ENCODE data around the gene HERC2. TPM values are rescaled to one million over a fixed set of nuclear protein-coding genes. Genes with fewer than 3 reads are reported as not detected.

The HERC2 gene
- total RNA-seq, 1 experiment from 2014 or later: 69.7 TPM

DNA sequence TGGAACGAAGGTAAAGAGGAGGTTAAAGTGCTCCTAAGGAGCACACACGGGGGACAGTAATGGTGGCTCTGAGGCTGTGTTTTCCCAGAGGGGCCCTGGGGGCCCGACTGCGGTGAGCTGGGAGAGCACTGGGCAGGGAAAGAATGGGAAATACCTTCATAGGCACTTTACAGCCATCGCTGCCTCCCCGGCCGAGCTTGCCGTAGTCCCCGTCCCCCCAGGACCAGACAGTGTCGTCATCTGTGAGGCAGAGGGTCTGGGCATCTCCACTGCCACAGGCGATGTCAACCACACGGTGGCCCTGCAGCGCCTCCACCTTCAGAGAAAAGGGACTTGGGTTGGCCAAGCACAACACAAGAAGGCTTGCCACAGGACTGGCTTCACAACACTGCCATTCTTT lies 190.0 kb downstream of the HERC2 start:
- BruUV-seq (replicated peaks): no TSS peak
- Histone ChIP-seq H3K9me3 (ENCODE audit: control insufficient read depth, insufficient read depth, low read depth, low read length) (no peaks in the 10 kb centered on the region), H3K27ac (ENCODE audit: low read length) (no peak overlapping the region), H3K4me1 (ENCODE audit: control insufficient read depth, insufficient read depth, low read length) (no peaks in the 10 kb centered on the region), H3K36me3 (ENCODE audit: control insufficient read depth, insufficient read depth, low read length) (peaks cover 7% of the 10 kb centered on the region), H3K4me3 (ENCODE audit: low read depth in 2 of 2, low read length in 2 of 2) (no peak overlapping the region), H3K27me3 (ENCODE audit: control insufficient read depth, insufficient read depth, low read length) (no peaks in the 10 kb centered on the region)
- DNase-seq (ENCODE audit: low read depth, low spot score): no peak
- in situ Hi-C loops (cut with HindIII; ENCODE audit: low pct_unique_long_range_greater_than_20kb, low sequenced_read_pairs): no loop called here
- ChIA-PET CTCF (no interaction called here), POLR2A (no interaction called here)
- intact Hi-C loops (cut with micrococcal nuclease; ENCODE audit: unreplicated experiment): no loop called here
- ATAC-seq: no peak
- TF ChIP-seq, protein P1, sequence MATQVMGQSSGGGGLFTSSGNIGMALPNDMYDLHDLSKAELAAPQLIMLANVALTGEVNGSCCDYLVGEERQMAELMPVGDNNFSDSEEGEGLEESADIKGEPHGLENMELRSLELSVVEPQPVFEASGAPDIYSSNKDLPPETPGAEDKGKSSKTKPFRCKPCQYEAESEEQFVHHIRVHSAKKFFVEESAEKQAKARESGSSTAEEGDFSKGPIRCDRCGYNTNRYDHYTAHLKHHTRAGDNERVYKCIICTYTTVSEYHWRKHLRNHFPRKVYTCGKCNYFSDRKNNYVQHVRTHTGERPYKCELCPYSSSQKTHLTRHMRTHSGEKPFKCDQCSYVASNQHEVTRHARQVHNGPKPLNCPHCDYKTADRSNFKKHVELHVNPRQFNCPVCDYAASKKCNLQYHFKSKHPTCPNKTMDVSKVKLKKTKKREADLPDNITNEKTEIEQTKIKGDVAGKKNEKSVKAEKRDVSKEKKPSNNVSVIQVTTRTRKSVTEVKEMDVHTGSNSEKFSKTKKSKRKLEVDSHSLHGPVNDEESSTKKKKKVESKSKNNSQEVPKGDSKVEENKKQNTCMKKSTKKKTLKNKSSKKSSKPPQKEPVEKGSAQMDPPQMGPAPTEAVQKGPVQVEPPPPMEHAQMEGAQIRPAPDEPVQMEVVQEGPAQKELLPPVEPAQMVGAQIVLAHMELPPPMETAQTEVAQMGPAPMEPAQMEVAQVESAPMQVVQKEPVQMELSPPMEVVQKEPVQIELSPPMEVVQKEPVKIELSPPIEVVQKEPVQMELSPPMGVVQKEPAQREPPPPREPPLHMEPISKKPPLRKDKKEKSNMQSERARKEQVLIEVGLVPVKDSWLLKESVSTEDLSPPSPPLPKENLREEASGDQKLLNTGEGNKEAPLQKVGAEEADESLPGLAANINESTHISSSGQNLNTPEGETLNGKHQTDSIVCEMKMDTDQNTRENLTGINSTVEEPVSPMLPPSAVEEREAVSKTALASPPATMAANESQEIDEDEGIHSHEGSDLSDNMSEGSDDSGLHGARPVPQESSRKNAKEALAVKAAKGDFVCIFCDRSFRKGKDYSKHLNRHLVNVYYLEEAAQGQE (IDR thresholded peaks at IDR 0.05; ENCODE audit: insufficient read depth in 1 of 2, low read depth in 2 of 2, low read length in 1 of 2): no peak
- TF ChIP-seq SIN3A (IDR thresholded peaks at IDR 0.05; ENCODE audit: borderline replicate concordance, insufficient read depth, low read depth, low read length) (no peak), POLR2AphosphoS5 (IDR thresholded peaks at IDR 0.05; ENCODE audit: low read depth, low read length) (no peak), TCF7L2 (IDR thresholded peaks at IDR 0.05; ENCODE audit: low read depth, low read length) (no peak)
- TF ChIP-seq, protein P2, sequence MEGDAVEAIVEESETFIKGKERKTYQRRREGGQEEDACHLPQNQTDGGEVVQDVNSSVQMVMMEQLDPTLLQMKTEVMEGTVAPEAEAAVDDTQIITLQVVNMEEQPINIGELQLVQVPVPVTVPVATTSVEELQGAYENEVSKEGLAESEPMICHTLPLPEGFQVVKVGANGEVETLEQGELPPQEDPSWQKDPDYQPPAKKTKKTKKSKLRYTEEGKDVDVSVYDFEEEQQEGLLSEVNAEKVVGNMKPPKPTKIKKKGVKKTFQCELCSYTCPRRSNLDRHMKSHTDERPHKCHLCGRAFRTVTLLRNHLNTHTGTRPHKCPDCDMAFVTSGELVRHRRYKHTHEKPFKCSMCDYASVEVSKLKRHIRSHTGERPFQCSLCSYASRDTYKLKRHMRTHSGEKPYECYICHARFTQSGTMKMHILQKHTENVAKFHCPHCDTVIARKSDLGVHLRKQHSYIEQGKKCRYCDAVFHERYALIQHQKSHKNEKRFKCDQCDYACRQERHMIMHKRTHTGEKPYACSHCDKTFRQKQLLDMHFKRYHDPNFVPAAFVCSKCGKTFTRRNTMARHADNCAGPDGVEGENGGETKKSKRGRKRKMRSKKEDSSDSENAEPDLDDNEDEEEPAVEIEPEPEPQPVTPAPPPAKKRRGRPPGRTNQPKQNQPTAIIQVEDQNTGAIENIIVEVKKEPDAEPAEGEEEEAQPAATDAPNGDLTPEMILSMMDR (IDR thresholded peaks at IDR 0.05): no peak

DNA sequence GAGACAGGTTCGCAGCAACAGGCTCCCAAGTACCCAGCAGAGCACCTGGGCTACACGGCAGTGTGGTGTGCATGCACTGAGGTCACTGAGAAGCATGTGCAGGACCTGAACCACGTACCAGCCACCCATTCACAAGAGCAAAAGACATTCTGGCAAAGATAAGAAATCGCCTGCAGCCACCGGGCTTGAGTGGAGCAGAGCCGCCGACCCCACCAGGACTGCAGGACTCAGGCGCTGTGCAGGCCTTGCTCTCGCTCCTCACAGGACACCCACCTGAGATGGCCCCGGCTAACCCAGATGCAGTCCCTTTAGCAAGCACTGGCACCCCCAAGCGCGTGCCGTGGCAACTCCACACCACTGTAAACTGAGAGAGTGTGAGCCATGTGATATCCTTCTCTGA lies 190.6 kb downstream of the HERC2 start:
- CTCF ChIA-PET: no interaction called here
- no peaks in the 10 kb centered on the region for H3K9me3 ChIP-seq (ENCODE audit: control insufficient read depth, insufficient read depth, low read depth, low read length)
- no peak for ATAC-seq
- H3K27ac ChIP-seq (ENCODE audit: low read length): no peak overlapping the region
- TF ChIP-seq TCF7L2 (IDR thresholded peaks at IDR 0.05; ENCODE audit: low read depth, low read length) (no peak), SIN3A (IDR thresholded peaks at IDR 0.05; ENCODE audit: borderline replicate concordance, insufficient read depth, low read depth, low read length) (no peak)
- POLR2A ChIA-PET: no interaction called here
- no peak overlapping the region for H3K4me3 ChIP-seq (ENCODE audit: low read depth in 2 of 2, low read length in 2 of 2)
- BruUV-seq (replicated peaks): no TSS peak
- H3K4me1 ChIP-seq (ENCODE audit: control insufficient read depth, insufficient read depth, low read length): no peaks in the 10 kb centered on the region
- DNase-seq (ENCODE audit: low read depth, low spot score): no peak
- in situ Hi-C loops (cut with HindIII; ENCODE audit: low pct_unique_long_range_greater_than_20kb, low sequenced_read_pairs): no loop called here
- intact Hi-C loops (cut with micrococcal nuclease; ENCODE audit: unreplicated experiment): no loop called here
- H3K27me3 ChIP-seq (ENCODE audit: control insufficient read depth, insufficient read depth, low read length): no peaks in the 10 kb centered on the region
- H3K36me3 ChIP-seq (ENCODE audit: control insufficient read depth, insufficient read depth, low read length): peaks cover 7% of the 10 kb centered on the region

DNA sequence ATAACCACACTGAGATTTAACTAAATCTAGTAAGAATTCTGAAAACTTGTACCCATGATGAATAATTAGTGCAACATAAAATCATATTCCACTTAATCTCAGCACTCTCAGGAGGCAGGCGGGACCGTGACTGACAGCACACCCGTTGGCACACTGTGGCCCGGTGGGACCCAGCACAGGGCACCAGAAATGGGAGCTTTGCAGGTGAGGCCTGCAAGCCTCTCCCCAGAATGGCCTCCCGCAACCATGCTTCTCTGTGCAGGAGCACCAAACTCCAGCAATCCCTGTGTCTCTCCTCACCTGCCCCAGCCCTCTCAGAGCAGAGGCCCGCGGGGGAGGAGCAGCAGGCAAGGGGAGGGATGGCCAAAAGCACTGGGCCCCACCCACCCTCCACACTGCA lies 191.3 kb downstream of the HERC2 start:
- DNase-seq (ENCODE audit: low read depth, low spot score): no peak
- ChIA-PET POLR2A (no interaction called here), CTCF (no interaction called here)
- intact Hi-C loops (cut with micrococcal nuclease; ENCODE audit: unreplicated experiment): no loop called here
- TF ChIP-seq POLR2AphosphoS5 (IDR thresholded peaks at IDR 0.05; ENCODE audit: low read depth, low read length) (no peak), TCF7L2 (IDR thresholded peaks at IDR 0.05; ENCODE audit: low read depth, low read length) (no peak), SIN3A (IDR thresholded peaks at IDR 0.05; ENCODE audit: borderline replicate concordance, insufficient read depth, low read depth, low read length) (no peak)
- TF ChIP-seq, protein P1 (IDR thresholded peaks at IDR 0.05; ENCODE audit: insufficient read depth in 1 of 2, low read depth in 2 of 2, low read length in 1 of 2): no peak
- TF ChIP-seq, protein P2 (IDR thresholded peaks at IDR 0.05): no peak
- no peak overlapping the region for H3K4me3 ChIP-seq (ENCODE audit: low read depth in 2 of 2, low read length in 2 of 2)
- no TSS peak for BruUV-seq (replicated peaks)
- in situ Hi-C loops (cut with HindIII; ENCODE audit: low pct_unique_long_range_greater_than_20kb, low sequenced_read_pairs): no loop called here
- peaks cover 7% of the 10 kb centered on the region for H3K36me3 ChIP-seq (ENCODE audit: control insufficient read depth, insufficient read depth, low read length)
- H3K27ac ChIP-seq (ENCODE audit: low read length): no peak overlapping the region
- H3K9me3 ChIP-seq (ENCODE audit: control insufficient read depth, insufficient read depth, low read depth, low read length): no peaks in the 10 kb centered on the region
- no peak for ATAC-seq
- H3K27me3 ChIP-seq (ENCODE audit: control insufficient read depth, insufficient read depth, low read length): no peaks in the 10 kb centered on the region
- no peaks in the 10 kb centered on the region for H3K4me1 ChIP-seq (ENCODE audit: control insufficient read depth, insufficient read depth, low read length)
